Measurements from ENCODE around the gene HSPA1L.
A peak's percentile ranks its signal among the peaks of the same experiment; 100 is the strongest.
"Not testable (repeated sequence)": the region's sequence is repeated elsewhere in the genome, so short reads cannot be mapped to it uniquely, and the experiment has no call there.

Gene HSPA1L

GRCh38 chr6:31811645-31812044 lies 3.4 kb downstream of the HSPA1L start:
- no peak for DNase-seq

GRCh38 chr6:31808599-31808998 lies 6.5 kb downstream of the HSPA1L start:
- not testable (repeated sequence) for DNase-seq

- DNase-seq, result peak; percentile 91 to 97
Observed at GRCh38 chr6:31806470-31807272, 8.4 kb downstream of the HSPA1L start, which contains the start of gene LSM2. TSS of gene LSM2 (minus strand) at chr6:31806966. CDS start at chr6:31806757, 209 bp downstream.

- no peak for DNase-seq
Observed at GRCh38 chr6:31805939-31806469, 9.1 kb downstream of the HSPA1L start.

GRCh38 chr6:31801031-31801927 lies 13.8 kb downstream of the HSPA1L start:
- not testable (repeated sequence) for DNase-seq

GRCh38 chr6:31799781-31800180 lies 15.3 kb downstream of the HSPA1L start:
- DNase-seq, result no peak

- no peak for DNase-seq
Observed at GRCh38 chr6:31797588-31797987, 17.5 kb downstream of the HSPA1L start.

GRCh38 chr6:31796993-31797385 lies 18.1 kb downstream of the HSPA1L start:
- DNase-seq, result no peak

- DNase-seq, result peak; percentile 63 to 91
Observed at GRCh38 chr6:31795616-31796298, 19.3 kb downstream of the HSPA1L start, which contains the start of gene VARS1. TSS of gene VARS1 (minus strand) at chr6:31795752. CDS start at chr6:31795217, 535 bp downstream.

- peak in 1 of 2 experiments; percentile 64 for DNase-seq
Observed at GRCh38 chr6:31794866-31795615, 20.0 kb downstream of the HSPA1L start.

- no peak for DNase-seq
Observed at GRCh38 chr6:31794294-31794865, 20.7 kb downstream of the HSPA1L start.

GRCh38 chr6:31793927-31794245 lies 21.2 kb downstream of the HSPA1L start:
- not testable (repeated sequence) for DNase-seq

GRCh38 chr6:31792761-31793171 lies 22.3 kb downstream of the HSPA1L start:
- no peak for DNase-seq

GRCh38 chr6:31792090-31792374 lies 23.1 kb downstream of the HSPA1L start:
- DNase-seq, result no peak

GRCh38 chr6:31791324-31792089 lies 23.6 kb downstream of the HSPA1L start:
- peak; percentile 49 to 50 for DNase-seq

- DNase-seq, result no peak
Observed at GRCh38 chr6:31785475-31785874, 29.6 kb downstream of the HSPA1L start.

- DNase-seq, result no peak
Observed at GRCh38 chr6:31784098-31784925, 30.8 kb downstream of the HSPA1L start.

- DNase-seq, result no peak
Observed at GRCh38 chr6:31782126-31782855, 32.8 kb downstream of the HSPA1L start.
